GM06990 (cell line): Measurements from ENCODE around the gene ZDHHC18.
"Not testable (repeated sequence)": the region's sequence is repeated elsewhere in the genome, so short reads cannot be mapped to it uniquely, and the experiment has no call there.

Source experiments
- DNase-seq: peaks from one replicate; pipeline ENCODE4 v3.0.0-alpha.2; 2011; ENCODE audit not compliant: insufficient read length; ENCODE audit errors: extremely low read depth
- H3K27me3 ChIP-seq: replicated peaks from 2 replicates; pipeline ENCODE4 v1.6.0; 2011; ENCODE audit warnings: low read length; ENCODE audit not compliant: control insufficient read depth, insufficient read depth
- H3K36me3 ChIP-seq: 2 replicates; pipeline ENCODE4 v1.5.1; 2011; ENCODE audit warnings: low read length; ENCODE audit not compliant: control insufficient read depth, insufficient read depth
- H3K4me3 ChIP-seq: replicated peaks from 2 replicates; pipeline ENCODE4 v1.5.1; 2011; ENCODE audit warnings: low read depth, mild to moderate bottlenecking, control low read depth, low read length
- TF ChIP-seq, protein P1 (sequence below): IDR thresholded peaks from 2 replicates; pipeline ENCODE4 v1.5.1; 2011; ENCODE audit warnings: low read length, control low read depth, mild to moderate bottlenecking, inconsistent platforms; ENCODE audit not compliant: insufficient read depth, poor library complexity, severe bottlenecking

The ZDHHC18 gene

GRCh38 chr1:26797627-26798026, 28.9 kb upstream of the ZDHHC18 start:
- Histone ChIP-seq H3K36me3 (peaks cover 16% of the 10 kb centered on the region), H3K27me3 (no peaks in the 10 kb centered on the region), H3K4me3 (no peak overlapping the region)
- DNase-seq, result no peak
- TF ChIP-seq, protein P1, sequence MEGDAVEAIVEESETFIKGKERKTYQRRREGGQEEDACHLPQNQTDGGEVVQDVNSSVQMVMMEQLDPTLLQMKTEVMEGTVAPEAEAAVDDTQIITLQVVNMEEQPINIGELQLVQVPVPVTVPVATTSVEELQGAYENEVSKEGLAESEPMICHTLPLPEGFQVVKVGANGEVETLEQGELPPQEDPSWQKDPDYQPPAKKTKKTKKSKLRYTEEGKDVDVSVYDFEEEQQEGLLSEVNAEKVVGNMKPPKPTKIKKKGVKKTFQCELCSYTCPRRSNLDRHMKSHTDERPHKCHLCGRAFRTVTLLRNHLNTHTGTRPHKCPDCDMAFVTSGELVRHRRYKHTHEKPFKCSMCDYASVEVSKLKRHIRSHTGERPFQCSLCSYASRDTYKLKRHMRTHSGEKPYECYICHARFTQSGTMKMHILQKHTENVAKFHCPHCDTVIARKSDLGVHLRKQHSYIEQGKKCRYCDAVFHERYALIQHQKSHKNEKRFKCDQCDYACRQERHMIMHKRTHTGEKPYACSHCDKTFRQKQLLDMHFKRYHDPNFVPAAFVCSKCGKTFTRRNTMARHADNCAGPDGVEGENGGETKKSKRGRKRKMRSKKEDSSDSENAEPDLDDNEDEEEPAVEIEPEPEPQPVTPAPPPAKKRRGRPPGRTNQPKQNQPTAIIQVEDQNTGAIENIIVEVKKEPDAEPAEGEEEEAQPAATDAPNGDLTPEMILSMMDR, result no peak

DNA sequence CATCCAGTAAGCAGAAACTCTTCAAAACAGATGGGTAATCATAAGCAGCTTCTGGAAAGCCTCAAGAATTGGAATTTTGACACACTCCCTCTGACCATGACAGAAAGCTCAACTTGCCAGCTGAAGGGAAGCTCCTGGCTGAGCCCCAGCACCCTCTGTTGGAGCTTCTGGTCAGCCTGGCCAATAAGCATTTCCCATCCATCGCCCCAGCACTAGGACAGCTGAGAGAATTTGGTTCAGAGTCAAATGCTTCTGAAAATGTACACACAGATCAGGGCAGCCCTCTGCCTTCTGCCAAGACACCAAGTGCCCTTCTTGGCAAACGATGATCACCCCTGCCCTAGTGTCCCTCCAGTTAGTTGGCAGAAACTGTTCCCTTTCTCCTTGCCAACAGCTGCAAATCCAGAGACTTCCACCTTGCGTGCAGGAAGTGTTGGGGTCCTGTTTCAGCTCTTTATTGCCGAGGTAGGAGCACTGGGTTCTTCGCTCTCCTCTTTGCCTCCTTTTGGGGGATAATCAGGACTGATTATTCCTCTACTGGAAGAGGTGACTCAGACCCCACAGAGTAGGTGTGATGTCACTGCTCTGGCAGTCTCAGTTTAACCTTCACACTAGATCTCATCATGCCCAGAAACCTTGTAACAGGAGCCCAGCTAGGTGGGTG, 26.9 kb upstream of the ZDHHC18 start:
- Histone ChIP-seq H3K4me3 (no peak overlapping the region), H3K27me3 (no peaks in the 10 kb centered on the region), H3K36me3 (peaks cover 6% of the 10 kb centered on the region)
- no peak for DNase-seq
- TF ChIP-seq, protein P1, result no peak

- DNase-seq, H3K36me3 ChIP-seq, H3K27me3 ChIP-seq, H3K4me3 ChIP-seq: not testable (repeated sequence)
Measured at GRCh38 chr1:26803932-26804331, 22.6 kb upstream of the ZDHHC18 start.

DNA sequence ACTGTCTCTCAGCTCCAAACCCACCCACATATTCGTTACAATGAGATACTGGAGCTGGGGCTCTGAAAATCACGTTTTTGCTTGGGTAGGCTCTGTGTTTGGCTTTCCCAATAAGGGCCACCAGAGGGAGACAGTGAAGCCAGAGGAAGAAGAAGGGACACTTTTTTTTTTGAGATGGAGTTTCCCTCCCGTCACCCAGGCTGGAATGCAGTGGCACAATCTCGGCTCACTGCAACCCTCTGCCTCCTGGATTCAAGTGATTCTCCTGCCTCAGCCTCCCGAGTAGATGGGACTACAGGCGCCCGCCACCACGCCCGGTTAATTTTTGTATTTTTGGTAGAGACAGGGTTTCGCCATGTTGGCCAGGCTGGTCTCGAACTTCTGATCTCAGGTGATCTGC, 16.4 kb upstream of the ZDHHC18 start:
- DNase-seq, H3K27me3 ChIP-seq, H3K4me3 ChIP-seq, H3K36me3 ChIP-seq: not testable (repeated sequence)
- TF ChIP-seq, protein P1, result peak; percentile 83

DNA sequence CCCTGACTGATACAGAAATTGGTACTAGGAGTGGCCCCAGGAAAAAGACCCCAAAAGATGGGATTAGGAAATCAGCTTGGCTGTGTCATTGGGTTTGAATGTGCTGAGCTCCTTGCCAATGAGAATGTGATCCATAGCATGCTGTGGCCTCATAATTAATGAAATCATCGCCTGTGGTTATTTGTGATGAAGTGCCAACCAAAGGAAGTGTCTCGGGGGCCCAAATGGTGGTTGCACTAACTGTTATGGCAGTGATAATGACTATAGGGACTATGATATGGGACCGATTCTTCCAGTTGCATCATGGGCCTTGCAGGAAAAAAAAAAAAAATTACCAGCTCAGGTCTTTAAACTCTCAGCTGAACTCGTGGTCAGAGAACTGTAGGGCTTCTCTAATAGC, 15.4 kb upstream of the ZDHHC18 start:
- no peak overlapping the region for H3K4me3 ChIP-seq
- TF ChIP-seq, protein P1, result no peak
- H3K36me3 ChIP-seq, result no peaks in the 10 kb centered on the region
- no peaks in the 10 kb centered on the region for H3K27me3 ChIP-seq
- no peak for DNase-seq

GRCh38 chr1:26811708-26812107, 14.8 kb upstream of the ZDHHC18 start:
- Histone ChIP-seq H3K36me3 (no peaks in the 10 kb centered on the region), H3K27me3 (no peaks in the 10 kb centered on the region), H3K4me3 (no peak overlapping the region)
- TF ChIP-seq, protein P1, result no peak
- DNase-seq, result no peak
